K562 (cell line): Measurements from ENCODE around the gene AGK. TPM values are rescaled to one million over a fixed set of nuclear protein-coding genes. Genes with fewer than 3 reads are reported as not detected.
A peak's percentile ranks its signal among the peaks of the same experiment; 100 is the strongest.

Experiments
- DIDO1 ChIP-seq: fragments of 450-650 bp; IDR thresholded peaks from 2 replicates; pipeline ENCODE4 v1.6.1; 2016; ENCODE audit warnings: low read depth, missing biosample characterization, missing genetic modification characterization
- FOXA3 ChIP-seq, 2 experiments: fragments of 450-650 bp in 1 of 2; sonication (generic) in 1 of 2; formaldehyde crosslinking; IDR thresholded peaks in 1 of 2; conservative IDR thresholded peaks in 1 of 2; 2 replicates each; pipeline versions ENCODE4 v1.4.0 to v1.8.0; 2020 to 2022; ENCODE audit warnings: mild to moderate bottlenecking in 2 of 2, missing genetic modification reagents in 1 of 2
- MAZ ChIP-seq, 2 experiments: fragments of 450-650 bp in 1 of 2; sonication (generic) in 1 of 2; formaldehyde crosslinking; IDR thresholded peaks in 1 of 2; conservative IDR thresholded peaks in 1 of 2; 2 replicates each; pipeline versions ENCODE4 v1.4.0 to v1.5.0; 2020; ENCODE audit warnings: mild to moderate bottlenecking in 1 of 2, missing genetic modification reagents in 1 of 2
- MNT ChIP-seq, 2 experiments: fragments of 450-650 bp; conservative IDR thresholded peaks; 2 replicates each; pipeline ENCODE4 v1.6.1; 2017; ENCODE audit warnings: mild to moderate bottlenecking in 2 of 2, moderate library complexity in 2 of 2
- NCOA1 ChIP-seq: fragments of 450-650 bp; IDR thresholded peaks from 2 replicates; pipeline ENCODE4 v1.6.1; 2016; ENCODE audit warnings: low read depth
- NFRKB ChIP-seq: fragments of 450-650 bp; IDR thresholded peaks from 2 replicates; pipeline ENCODE4 v1.6.1; 2016; ENCODE audit warnings: low read depth
- NR3C1 ChIP-seq: sonication (generic); formaldehyde crosslinking; IDR thresholded peaks from 2 replicates; pipeline ENCODE4 v1.8.1; 2022; ENCODE audit warnings: missing genetic modification reagents
- POLR2H ChIP-seq: IDR thresholded peaks from 2 replicates; pipeline ENCODE4 v1.6.1; 2016; ENCODE audit warnings: missing genetic modification characterization, low read depth, mild to moderate bottlenecking, control low read depth, missing compliant biosample characterization, moderate library complexity
- RFX7 ChIP-seq: fragments of 250-450 bp; sonication (Bioruptor Pico); IDR thresholded peaks from 2 replicates; pipeline ENCODE4 v1.5.1; 2021; ENCODE audit warnings: mild to moderate bottlenecking
- SIN3A ChIP-seq, 2 experiments: fragments of 150-350 bp in 1 of 2; IDR thresholded peaks; 2 replicates each; pipeline ENCODE4 v1.6.1; 2011 to 2016; ENCODE audit warnings: borderline replicate concordance in 2 of 2, low read depth in 2 of 2, low read length in 2 of 2, mild to moderate bottlenecking in 2 of 2, moderate library complexity in 2 of 2; ENCODE audit not compliant: control insufficient read depth in 1 of 2
- SMAD1 ChIP-seq: fragments of 150-350 bp; IDR thresholded peaks from 2 replicates; pipeline ENCODE4 v1.6.1; 2014; ENCODE audit warnings: low read length, low read depth; ENCODE audit not compliant: partially characterized antibody
- SMAD2 ChIP-seq: fragments of 150-350 bp; IDR thresholded peaks from 2 replicates; pipeline ENCODE4 v1.6.1; 2014; ENCODE audit warnings: low read depth, mild to moderate bottlenecking, low read length
- XRCC3 ChIP-seq: fragments of 450-650 bp; IDR thresholded peaks from 2 replicates; pipeline ENCODE4 v1.6.1; 2017; ENCODE audit warnings: mild to moderate bottlenecking, moderate library complexity
- YBX1 ChIP-seq: fragments of 450-650 bp; IDR thresholded peaks from 2 replicates; pipeline ENCODE4 v1.7.1; 2016; ENCODE audit warnings: mild to moderate bottlenecking
- ZNF121 ChIP-seq: sonication (generic); formaldehyde crosslinking; conservative IDR thresholded peaks from 2 replicates; pipeline ENCODE4 v1.8.0; 2022; ENCODE audit warnings: missing genetic modification reagents
- ZNF3 ChIP-seq: fragments of 250-450 bp; sonication (Bioruptor Pico); IDR thresholded peaks from 2 replicates; pipeline ENCODE4 v1.5.0; 2021; ENCODE audit warnings: mild to moderate bottlenecking, moderate library complexity
- ZNF324 ChIP-seq: fragments of 250-450 bp; sonication (Bioruptor Pico); IDR thresholded peaks from 2 replicates; pipeline ENCODE4 v1.4.0; 2020; ENCODE audit warnings: mild to moderate bottlenecking
- ZNF707 ChIP-seq: fragments of 250-450 bp; sonication (Bioruptor Pico); conservative IDR thresholded peaks from 2 replicates; pipeline ENCODE4 v1.8.0; 2022; ENCODE audit warnings: inconsistent platforms, mild to moderate bottlenecking, moderate library complexity
- polyA plus RNA-seq, 8 experiments: library from polyadenylated mRNA; depleted of rRNA in 4 of 8; stranded (reverse) in 5 of 8; unstranded in 3 of 8; fragments of >200 nt; fragmentation: Nextera tagmentation in 2 of 8; fragmentation: Illumina TruSeq in 1 of 8; extraction: Ambion mirVana in 2 of 8; extraction: Trizol in 1 of 8; gene quantifications; 2 replicates each; pipeline versions ENCODE4 v1.2.1 to v1.2.3, GENCODE V29; 2011 to 2014; ENCODE audit warnings: inconsistent platforms in 1 of 8, missing spikeins in 1 of 8
- total RNA-seq, 7 experiments: library from RNA; depleted of rRNA in 6 of 7; stranded (reverse); fragments of >200 nt in 6 of 7; fragmentation: Illumina TruSeq in 2 of 7; extraction: Trizol in 2 of 7; gene quantifications; 2 replicates each; pipeline versions ENCODE4 v1.2.1 to v1.2.3, GENCODE V29; 2011 to 2021; ENCODE audit warnings: low replicate concordance in 1 of 7
- TF ChIP-seq, protein P1 (sequence below), 2 experiments: IDR thresholded peaks; 2 replicates each; pipeline ENCODE4 v1.6.1; 2011; ENCODE audit warnings: borderline replicate concordance in 1 of 2, control low read depth in 1 of 2, low read depth in 1 of 2, low read length in 1 of 2, mild to moderate bottlenecking in 1 of 2, mixed read lengths in 1 of 2, moderate library complexity in 1 of 2; ENCODE audit not compliant: insufficient read depth in 1 of 2, insufficient read length in 1 of 2, poor library complexity in 1 of 2, severe bottlenecking in 1 of 2; ENCODE audit errors: extremely low read depth in 1 of 2
- TF ChIP-seq, protein P2 (sequence below): fragments of 250-450 bp; sonication (Bioruptor Pico); IDR thresholded peaks from 2 replicates; pipeline ENCODE4 v1.5.1; 2021; ENCODE audit warnings: mild to moderate bottlenecking

The AGK gene
- total and polyA plus RNA-seq, 9 of the 15 experiments (the other 6 are each of a cell fraction or from before 2014, with no cell fraction given) = 50.7 to 128 (median 71.8) TPM

DNA sequence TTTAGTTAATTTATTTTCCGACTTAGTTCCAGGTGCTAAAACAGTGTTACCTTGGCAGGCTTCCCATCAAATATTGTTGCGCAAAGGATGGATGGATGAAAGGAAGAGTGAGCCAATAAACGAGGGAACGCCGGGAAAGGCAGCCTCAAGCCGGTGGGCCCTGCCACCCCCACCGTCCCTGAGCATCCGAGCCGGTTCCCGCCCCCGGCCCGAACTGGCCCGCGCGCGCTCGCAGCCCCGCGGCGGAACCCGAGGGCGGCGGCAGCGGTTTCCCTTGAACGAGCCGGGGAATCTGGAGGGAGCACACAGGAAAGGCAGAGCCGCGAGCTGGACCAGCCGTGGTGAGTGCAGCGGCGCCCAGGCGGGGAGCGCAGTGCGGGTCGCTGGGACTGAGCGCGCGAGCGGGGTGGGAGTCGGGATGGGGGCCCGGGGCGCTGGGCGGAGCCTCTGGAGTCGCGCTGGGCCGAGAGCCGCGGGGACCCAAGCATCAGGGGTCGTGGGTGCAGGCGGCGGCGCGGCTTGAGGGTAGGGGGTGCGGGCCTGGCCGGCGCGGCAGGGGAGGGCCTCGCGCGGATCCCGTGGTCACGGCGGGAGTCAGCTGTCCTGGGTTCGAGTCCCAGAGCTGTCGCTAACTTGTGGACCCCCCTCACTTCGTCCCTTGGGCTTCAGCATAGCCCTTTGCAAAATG, at the start of gene AGK (continued):
- TF ChIP-seq MNT (conservative IDR thresholded peaks at IDR 0.05) = peak; percentile 51 to 78; a peak in 3 of 4 replicates
- TF ChIP-seq ZNF324 (CRISPR knock-in tag) = no peak
- TF ChIP-seq ZNF707 = no peak
- 0 out of 2 replicates have a peak, but pooled peaks have one; percentile 18 for TF ChIP-seq NFRKB
- no peak for TF ChIP-seq XRCC3
- TF ChIP-seq, protein P1, sequence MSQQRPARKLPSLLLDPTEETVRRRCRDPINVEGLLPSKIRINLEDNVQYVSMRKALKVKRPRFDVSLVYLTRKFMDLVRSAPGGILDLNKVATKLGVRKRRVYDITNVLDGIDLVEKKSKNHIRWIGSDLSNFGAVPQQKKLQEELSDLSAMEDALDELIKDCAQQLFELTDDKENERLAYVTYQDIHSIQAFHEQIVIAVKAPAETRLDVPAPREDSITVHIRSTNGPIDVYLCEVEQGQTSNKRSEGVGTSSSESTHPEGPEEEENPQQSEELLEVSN (IDR thresholded peaks at IDR 0.05; ENCODE audit: borderline replicate concordance in 1 of 2, extremely low read depth in 1 of 2, insufficient read depth in 1 of 2, insufficient read length in 1 of 2, low read depth in 1 of 2, low read length in 1 of 2, poor library complexity in 1 of 2, severe bottlenecking in 1 of 2) = peak; percentile 57 to 93
- no peak for TF ChIP-seq SMAD2
- no peak for TF ChIP-seq YBX1
- TF ChIP-seq POLR2H (tag) = peak; percentile 80
- no peak for TF ChIP-seq ZNF3 (CRISPR knock-in tag)
- peak; percentile 93 for TF ChIP-seq DIDO1 (tag)
- TF ChIP-seq MAZ (CRISPR knock-in tag; conservative IDR thresholded peaks at IDR 0.05 in 1 of 2, IDR thresholded peaks at IDR 0.05 in 1 of 2) = peak; percentile 78 to 94
- TF ChIP-seq SIN3A (IDR thresholded peaks at IDR 0.05; ENCODE audit: borderline replicate concordance in 2 of 2, control insufficient read depth in 1 of 2, low read depth in 2 of 2, low read length in 2 of 2) = peak; percentile 37 to 78; a peak in 2 of 4 replicates
- TF ChIP-seq ZNF121 (CRISPR knock-in tag) = no peak
- TF ChIP-seq SMAD1 = peak; percentile 81
- 0 out of 4 replicates have a peak, but pooled peaks of 1 of the 2 experiments have one; percentile 41 for TF ChIP-seq FOXA3 (CRISPR knock-in tag; conservative IDR thresholded peaks at IDR 0.05 in 1 of 2, IDR thresholded peaks at IDR 0.05 in 1 of 2)
- TF ChIP-seq NCOA1 = peak; percentile 95
- TF ChIP-seq NR3C1 (CRISPR knock-in tag) = peak; percentile 86; the same call in 1 of the 2 replicates
- TF ChIP-seq RFX7 (CRISPR knock-in tag) = no peak
- TF ChIP-seq, protein P2, sequence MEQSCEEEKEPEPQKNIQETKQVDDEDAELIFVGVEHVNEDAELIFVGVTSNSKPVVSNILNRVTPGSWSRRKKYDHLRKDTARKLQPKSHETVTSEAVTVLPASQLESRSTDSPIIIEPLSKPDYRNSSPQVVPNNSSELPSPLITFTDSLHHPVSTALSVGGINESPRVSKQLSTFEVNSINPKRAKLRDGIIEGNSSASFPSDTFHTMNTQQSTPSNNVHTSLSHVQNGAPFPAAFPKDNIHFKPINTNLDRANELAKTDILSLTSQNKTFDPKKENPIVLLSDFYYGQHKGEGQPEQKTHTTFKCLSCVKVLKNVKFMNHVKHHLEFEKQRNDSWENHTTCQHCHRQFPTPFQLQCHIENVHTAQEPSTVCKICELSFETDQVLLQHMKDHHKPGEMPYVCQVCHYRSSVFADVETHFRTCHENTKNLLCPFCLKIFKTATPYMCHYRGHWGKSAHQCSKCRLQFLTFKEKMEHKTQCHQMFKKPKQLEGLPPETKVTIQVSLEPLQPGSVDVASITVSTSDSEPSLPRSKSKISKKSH = no peak
